K562 (cell line): ENCODE results near the gene ATXN2L. TPM values are rescaled to one million over a fixed set of nuclear protein-coding genes. Genes with fewer than 3 reads are reported as not detected.

Experiments
- ATF1 ChIP-seq, 2 experiments: fragments of 450-650 bp in 1 of 2; IDR thresholded peaks; 2 replicates each; pipeline ENCODE4 v1.6.1; 2016; ENCODE audit warnings: missing compliant biosample characterization in 1 of 2, missing genetic modification characterization in 1 of 2
- E4F1 ChIP-seq: fragments of 250-450 bp; sonication (Bioruptor Pico); IDR thresholded peaks from 2 replicates; pipeline ENCODE4 v1.5.0; 2021; ENCODE audit warnings: mild to moderate bottlenecking, borderline replicate concordance
- ELF1 ChIP-seq: fragments of 200-800 bp; sonication (Bioruptor generic); IDR thresholded peaks from 2 replicates; pipeline ENCODE4 v1.6.1; 2016; ENCODE audit warnings: missing genetic modification characterization, missing compliant biosample characterization
- FOXJ3 ChIP-seq: sonication (generic); formaldehyde crosslinking; IDR thresholded peaks from 2 replicates; pipeline ENCODE4 v1.4.0; 2020; ENCODE audit warnings: mild to moderate bottlenecking, missing genetic modification reagents
- HNRNPLL ChIP-seq: fragments of 200-400 bp; formaldehyde crosslinking; IDR thresholded peaks from 2 replicates; pipeline ENCODE4 v1.6.1; 2017; ENCODE audit warnings: low read length, low read depth, mild to moderate bottlenecking; ENCODE audit not compliant: poor library complexity, severe bottlenecking
- ID3 ChIP-seq, 2 experiments: fragments of 250-450 bp in 1 of 2; fragments of 450-650 bp in 1 of 2; sonication (Bioruptor Pico) in 1 of 2; IDR thresholded peaks; 2 replicates each; pipeline versions ENCODE4 v1.6.1 to v1.8.0; 2016 to 2021; ENCODE audit warnings: mild to moderate bottlenecking in 2 of 2, moderate library complexity in 2 of 2, missing compliant biosample characterization in 1 of 2, missing genetic modification characterization in 1 of 2
- MAFF ChIP-seq: IDR thresholded peaks from 2 replicates; pipeline ENCODE4 v1.6.1; 2012; ENCODE audit warnings: low read length, improper control_type of control experiment
- NBN ChIP-seq: fragments of 450-650 bp; IDR thresholded peaks from 2 replicates; pipeline ENCODE4 v1.6.1; 2016; ENCODE audit warnings: low read depth, mild to moderate bottlenecking
- NELFE ChIP-seq: IDR thresholded peaks from 2 replicates; pipeline ENCODE4 v1.6.1; 2011; ENCODE audit warnings: mild to moderate bottlenecking; ENCODE audit not compliant: insufficient read depth, insufficient read length
- RBFOX2 ChIP-seq: fragments of 200-400 bp; formaldehyde crosslinking; IDR thresholded peaks from 2 replicates; pipeline ENCODE4 v1.6.1; 2017; ENCODE audit warnings: low read depth, mild to moderate bottlenecking, low read length, moderate library complexity
- RUNX1 ChIP-seq: sonication (generic); IDR thresholded peaks from 2 replicates; pipeline ENCODE4 v1.6.1; 2016; ENCODE audit warnings: antibody characterized with exemption, low read depth
- SOX6 ChIP-seq: fragments of 450-650 bp; IDR thresholded peaks from 2 replicates; pipeline ENCODE4 v1.6.1; 2014; ENCODE audit warnings: mild to moderate bottlenecking
- SRSF7 ChIP-seq: fragments of 200-400 bp; formaldehyde crosslinking; optimal IDR thresholded peaks from 2 replicates; pipeline ENCODE3; 2017; ENCODE audit warnings: mild to moderate bottlenecking, low read depth, low read length
- SRSF9 ChIP-seq: fragments of 200-400 bp; formaldehyde crosslinking; IDR thresholded peaks from 2 replicates; pipeline ENCODE4 v1.6.1; 2017; ENCODE audit warnings: low read depth, low read length, borderline replicate concordance
- TCFL5 ChIP-seq: fragments of 250-450 bp; sonication (Bioruptor Pico); conservative IDR thresholded peaks from 2 replicates; pipeline ENCODE4 v1.6.1; 2021; ENCODE audit warnings: mild to moderate bottlenecking, moderate library complexity, matching md5 sums
- XRCC5 ChIP-seq: fragments of 200-400 bp; formaldehyde crosslinking; IDR thresholded peaks from 2 replicates; pipeline ENCODE4 v1.6.1; 2017; ENCODE audit warnings: low read depth, mild to moderate bottlenecking, low read length
- YBX1 ChIP-seq: fragments of 450-650 bp; IDR thresholded peaks from 2 replicates; pipeline ENCODE4 v1.7.1; 2016; ENCODE audit warnings: mild to moderate bottlenecking
- ZBTB5 ChIP-seq: fragments of 450-650 bp; IDR thresholded peaks from 2 replicates; pipeline ENCODE4 v1.6.1; 2017; ENCODE audit warnings: antibody characterized with exemption
- ZFPM2 ChIP-seq: fragments of 250-450 bp; sonication (Bioruptor Pico); IDR thresholded peaks from 2 replicates; pipeline ENCODE4 v1.5.1; 2022; ENCODE audit warnings: mild to moderate bottlenecking
- ZNF253 ChIP-seq: fragments of 250-450 bp; sonication (Bioruptor Pico); conservative IDR thresholded peaks from 2 replicates; pipeline ENCODE4 v1.6.1; 2021; ENCODE audit warnings: mild to moderate bottlenecking
- polyA plus RNA-seq, 8 experiments: library from polyadenylated mRNA; depleted of rRNA in 4 of 8; stranded (reverse) in 5 of 8; unstranded in 3 of 8; fragments of >200 nt; fragmentation: Nextera tagmentation in 2 of 8; fragmentation: Illumina TruSeq in 1 of 8; extraction: Ambion mirVana in 2 of 8; extraction: Trizol in 1 of 8; gene quantifications; 2 replicates each; pipeline versions ENCODE4 v1.2.1 to v1.2.3, GENCODE V29; 2011 to 2014; ENCODE audit warnings: inconsistent platforms in 1 of 8, missing spikeins in 1 of 8
- total RNA-seq, 7 experiments: library from RNA; depleted of rRNA in 6 of 7; stranded (reverse); fragments of >200 nt in 6 of 7; fragmentation: Illumina TruSeq in 2 of 7; extraction: Trizol in 2 of 7; gene quantifications; 2 replicates each; pipeline versions ENCODE4 v1.2.1 to v1.2.3, GENCODE V29; 2011 to 2021; ENCODE audit warnings: low replicate concordance in 1 of 7
- TF ChIP-seq, protein P1 (sequence below): fragments of 250-450 bp; sonication (Bioruptor Pico); IDR thresholded peaks from 2 replicates; pipeline ENCODE4 v1.9.0; 2021; ENCODE audit warnings: mild to moderate bottlenecking, inconsistent platforms

The ATXN2L gene
- total and polyA plus RNA-seq, 9 of the 15 experiments (the other 6 are each of a cell fraction or from before 2014, with no cell fraction given), result 3.8 to 280 (median 37.2) TPM

- TF ChIP-seq FOXJ3 (CRISPR knock-in tag) (no peak), E4F1 (CRISPR knock-in tag) (no peak), YBX1 (no peak), ELF1 (tag) (peak; percentile 58), RBFOX2 (peak; percentile 88), ZNF253 (no peak), ID3 (CRISPR knock-in tag; IDR thresholded peaks at IDR 0.05) (no peak), ID3 (tag; IDR thresholded peaks at IDR 0.05) (peak; percentile 83), MAFF (no peak), TCFL5 (CRISPR knock-in tag) (no peak), NBN (0 out of 2 replicates have a peak, but pooled peaks have one; percentile 61), HNRNPLL (peak; percentile 35), NELFE (no peak), RUNX1 (0 out of 2 replicates have a peak, but pooled peaks have one; percentile 30), SRSF7 (no peak), SRSF9 (no peak), ZBTB5 (no peak), XRCC5 (peak; percentile 90; the same call in 1 of the 2 replicates), ATF1 (CRISPR knock-in tag; IDR thresholded peaks at IDR 0.05) (peak; percentile 88), ATF1 (tag; IDR thresholded peaks at IDR 0.05) (peak; percentile 95), ZFPM2 (CRISPR knock-in tag) (no peak), SOX6 (peak; percentile 63)
- TF ChIP-seq, protein P1, sequence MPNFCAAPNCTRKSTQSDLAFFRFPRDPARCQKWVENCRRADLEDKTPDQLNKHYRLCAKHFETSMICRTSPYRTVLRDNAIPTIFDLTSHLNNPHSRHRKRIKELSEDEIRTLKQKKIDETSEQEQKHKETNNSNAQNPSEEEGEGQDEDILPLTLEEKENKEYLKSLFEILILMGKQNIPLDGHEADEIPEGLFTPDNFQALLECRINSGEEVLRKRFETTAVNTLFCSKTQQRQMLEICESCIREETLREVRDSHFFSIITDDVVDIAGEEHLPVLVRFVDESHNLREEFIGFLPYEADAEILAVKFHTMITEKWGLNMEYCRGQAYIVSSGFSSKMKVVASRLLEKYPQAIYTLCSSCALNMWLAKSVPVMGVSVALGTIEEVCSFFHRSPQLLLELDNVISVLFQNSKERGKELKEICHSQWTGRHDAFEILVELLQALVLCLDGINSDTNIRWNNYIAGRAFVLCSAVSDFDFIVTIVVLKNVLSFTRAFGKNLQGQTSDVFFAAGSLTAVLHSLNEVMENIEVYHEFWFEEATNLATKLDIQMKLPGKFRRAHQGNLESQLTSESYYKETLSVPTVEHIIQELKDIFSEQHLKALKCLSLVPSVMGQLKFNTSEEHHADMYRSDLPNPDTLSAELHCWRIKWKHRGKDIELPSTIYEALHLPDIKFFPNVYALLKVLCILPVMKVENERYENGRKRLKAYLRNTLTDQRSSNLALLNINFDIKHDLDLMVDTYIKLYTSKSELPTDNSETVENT (CRISPR knock-in tag), result peak; percentile 93
Observed at GRCh38 chr16:28822520-28823290, at the start of gene ATXN2L (continued).
